Measurements from ENCODE around the gene ESYT2.
"Not testable (repeated sequence)": the region's sequence is repeated elsewhere in the genome, so short reads cannot be mapped to it uniquely, and the experiment has no call there.

Gene ESYT2, protein sequence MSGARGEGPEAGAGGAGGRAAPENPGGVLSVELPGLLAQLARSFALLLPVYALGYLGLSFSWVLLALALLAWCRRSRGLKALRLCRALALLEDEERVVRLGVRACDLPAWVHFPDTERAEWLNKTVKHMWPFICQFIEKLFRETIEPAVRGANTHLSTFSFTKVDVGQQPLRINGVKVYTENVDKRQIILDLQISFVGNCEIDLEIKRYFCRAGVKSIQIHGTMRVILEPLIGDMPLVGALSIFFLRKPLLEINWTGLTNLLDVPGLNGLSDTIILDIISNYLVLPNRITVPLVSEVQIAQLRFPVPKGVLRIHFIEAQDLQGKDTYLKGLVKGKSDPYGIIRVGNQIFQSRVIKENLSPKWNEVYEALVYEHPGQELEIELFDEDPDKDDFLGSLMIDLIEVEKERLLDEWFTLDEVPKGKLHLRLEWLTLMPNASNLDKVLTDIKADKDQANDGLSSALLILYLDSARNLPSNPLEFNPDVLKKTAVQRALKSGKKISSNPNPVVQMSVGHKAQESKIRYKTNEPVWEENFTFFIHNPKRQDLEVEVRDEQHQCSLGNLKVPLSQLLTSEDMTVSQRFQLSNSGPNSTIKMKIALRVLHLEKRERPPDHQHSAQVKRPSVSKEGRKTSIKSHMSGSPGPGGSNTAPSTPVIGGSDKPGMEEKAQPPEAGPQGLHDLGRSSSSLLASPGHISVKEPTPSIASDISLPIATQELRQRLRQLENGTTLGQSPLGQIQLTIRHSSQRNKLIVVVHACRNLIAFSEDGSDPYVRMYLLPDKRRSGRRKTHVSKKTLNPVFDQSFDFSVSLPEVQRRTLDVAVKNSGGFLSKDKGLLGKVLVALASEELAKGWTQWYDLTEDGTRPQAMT

DNA sequence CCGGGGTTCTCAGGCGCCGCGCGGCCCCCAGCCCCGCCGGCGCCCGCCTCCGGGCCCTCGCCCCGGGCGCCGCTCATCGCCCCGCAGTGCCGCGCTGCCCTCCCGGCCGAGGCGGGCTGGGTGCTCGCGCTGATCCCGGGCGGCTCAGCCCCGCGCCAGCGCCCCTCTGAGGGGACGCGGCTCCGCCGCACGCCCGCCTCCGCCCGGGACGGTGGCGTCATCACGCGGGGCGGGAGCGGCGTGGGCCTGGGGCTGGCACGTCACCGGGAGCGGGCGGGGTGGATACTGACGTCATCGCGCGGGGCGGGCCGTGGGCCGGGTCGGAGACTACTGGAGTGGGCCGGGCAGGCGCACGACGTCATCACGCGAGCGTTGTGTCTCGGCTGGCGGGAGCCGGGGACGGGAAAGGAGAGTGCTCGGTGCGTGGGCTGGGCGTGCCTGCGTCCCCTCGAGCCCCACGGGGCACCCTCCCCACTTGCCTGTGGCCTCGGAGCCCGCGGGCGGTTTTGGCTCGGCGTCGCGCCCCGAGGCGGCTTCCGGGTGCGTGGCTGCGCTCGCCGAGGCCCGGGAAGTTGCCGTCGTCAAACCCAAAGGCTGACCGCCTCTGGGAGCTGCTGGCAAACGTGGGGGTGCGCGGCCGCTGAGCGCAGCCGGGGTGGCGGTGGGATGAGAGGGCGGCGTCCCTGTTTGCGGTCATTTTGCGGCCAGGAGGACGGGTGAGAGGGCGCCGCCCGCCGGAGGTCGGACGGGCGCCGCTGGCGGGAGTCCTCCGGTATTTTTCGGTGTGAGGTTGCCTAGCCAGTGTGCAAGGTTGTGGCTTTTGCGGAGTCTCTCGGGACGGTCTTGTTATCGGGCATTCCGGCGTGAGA, at the start of gene ESYT2:
Gene ESYT2, minus strand, starts transcription at position 168 of the 869 bp plus-strand sequence. Its CDS starts 91 bp downstream, at position 77.
- DNase-seq = peak; percentile 88

DNA sequence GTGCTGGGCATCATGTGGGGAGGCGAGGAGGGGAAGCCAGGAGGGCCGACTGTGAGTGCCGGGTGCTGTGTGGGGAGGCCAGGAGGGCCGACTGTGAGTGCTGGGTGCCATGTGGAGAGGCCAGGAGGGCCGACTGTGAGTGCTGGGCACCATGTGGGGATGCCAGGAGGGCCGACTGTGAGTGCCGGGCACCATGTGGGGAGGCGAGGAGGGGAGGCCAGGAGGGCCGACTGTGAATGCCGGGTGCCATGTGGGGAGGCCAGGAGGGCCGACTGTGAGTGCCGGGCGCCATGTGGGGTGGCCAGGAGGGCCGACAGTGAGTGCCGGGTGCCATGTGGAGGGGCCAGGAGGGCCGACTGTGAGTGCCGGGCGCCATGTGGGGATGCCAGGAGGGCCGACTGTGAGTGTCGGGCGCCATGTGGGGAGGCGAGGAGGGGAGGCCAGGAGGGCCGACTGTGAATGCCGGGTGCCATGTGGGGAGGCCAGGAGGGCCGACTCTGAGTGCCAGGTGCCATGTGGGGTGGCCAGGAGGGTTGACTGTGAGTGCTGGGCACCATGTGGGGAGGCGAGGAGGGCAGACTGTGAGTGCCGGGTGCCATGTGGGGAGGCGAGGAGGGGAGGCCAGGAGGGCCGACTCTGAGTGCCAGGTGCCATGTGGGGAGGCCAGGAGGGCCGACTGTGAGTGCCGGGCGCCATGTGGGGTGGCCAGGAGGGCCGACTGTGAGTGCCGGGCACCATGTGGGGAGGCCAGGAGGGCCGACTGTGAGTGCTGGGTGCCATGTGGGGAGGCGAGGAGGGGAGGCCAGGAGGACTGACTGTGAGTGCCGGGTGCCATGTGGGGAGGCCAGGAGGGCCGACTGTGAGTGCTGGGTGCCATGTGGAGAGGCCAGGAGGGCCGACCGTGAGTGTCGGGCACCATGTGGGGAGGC, 49.1 kb upstream of the ESYT2 start:
- not testable (repeated sequence) for DNase-seq

DNA sequence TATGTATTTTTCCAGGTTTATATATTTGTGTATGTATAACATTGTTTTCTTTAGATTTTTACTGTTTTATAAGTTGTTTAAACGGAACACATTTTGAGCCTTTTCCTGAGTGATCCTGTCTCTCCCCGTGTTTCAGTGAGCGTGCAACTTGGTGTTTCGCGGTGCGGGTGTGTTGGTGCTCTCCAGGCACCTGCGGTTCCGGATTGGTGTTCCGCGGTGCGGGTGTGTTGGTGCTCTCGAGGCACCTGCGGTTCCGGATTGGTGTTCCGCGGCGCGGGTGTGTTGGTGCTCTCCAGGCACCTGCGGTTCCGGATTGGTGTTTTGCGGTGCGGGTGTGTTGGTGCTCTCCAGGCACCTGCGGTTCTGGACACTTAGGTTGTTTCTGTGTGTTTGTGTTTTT, 47.7 kb upstream of the ESYT2 start:
- no peak for DNase-seq

DNA sequence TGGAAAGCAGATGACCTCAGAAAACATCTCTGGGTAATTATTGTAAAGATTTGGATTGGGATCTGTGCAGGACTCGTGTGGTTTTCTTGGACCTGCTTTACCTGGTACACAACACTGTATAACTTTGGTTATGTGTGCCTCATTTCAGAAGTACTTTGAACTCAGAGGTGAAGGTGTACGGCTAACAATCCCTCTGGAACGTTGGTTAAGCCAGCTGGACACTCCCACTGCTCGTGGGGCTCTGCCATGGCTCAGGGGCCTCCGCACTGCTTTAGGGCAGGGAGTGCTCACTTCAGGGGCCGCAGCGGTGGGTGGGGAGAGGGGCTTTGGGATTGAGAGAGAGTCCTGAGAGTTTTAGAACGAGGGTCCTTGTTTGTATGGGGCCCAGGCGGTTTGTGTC, 40.6 kb upstream of the ESYT2 start:
- DNase-seq = no peak

DNA sequence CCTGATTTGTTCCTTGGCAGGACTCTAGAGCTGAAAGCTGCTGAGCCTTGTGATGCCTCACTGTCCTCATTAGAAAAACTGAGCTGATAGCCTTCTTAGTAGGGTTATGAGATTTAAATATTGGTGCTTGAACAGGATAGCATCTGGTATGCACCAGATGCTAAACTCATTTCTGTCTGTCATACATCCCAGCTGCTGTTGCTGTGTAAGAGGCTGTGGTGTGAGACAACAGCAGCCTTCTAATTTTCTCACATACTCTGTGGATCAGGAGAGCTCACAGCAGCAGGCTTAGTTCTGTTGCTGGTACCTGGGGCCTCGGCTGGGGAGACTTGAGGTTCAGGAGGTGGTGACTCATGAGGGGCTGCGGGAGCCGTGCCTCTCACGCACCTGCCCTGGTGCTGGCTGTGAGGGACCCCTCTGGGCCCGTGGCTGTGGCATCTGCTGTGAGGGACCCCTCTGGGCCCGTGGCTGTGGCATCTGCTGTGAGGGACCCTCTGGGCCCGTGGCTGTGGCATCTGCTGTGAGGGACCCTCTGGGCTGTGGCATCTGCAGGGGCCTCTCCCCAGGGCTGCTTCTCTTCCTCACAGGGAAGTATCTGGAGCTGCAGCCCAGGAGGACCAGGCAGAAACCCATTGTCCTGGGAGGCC, 39.6 kb upstream of the ESYT2 start:
- no peak for DNase-seq

DNA sequence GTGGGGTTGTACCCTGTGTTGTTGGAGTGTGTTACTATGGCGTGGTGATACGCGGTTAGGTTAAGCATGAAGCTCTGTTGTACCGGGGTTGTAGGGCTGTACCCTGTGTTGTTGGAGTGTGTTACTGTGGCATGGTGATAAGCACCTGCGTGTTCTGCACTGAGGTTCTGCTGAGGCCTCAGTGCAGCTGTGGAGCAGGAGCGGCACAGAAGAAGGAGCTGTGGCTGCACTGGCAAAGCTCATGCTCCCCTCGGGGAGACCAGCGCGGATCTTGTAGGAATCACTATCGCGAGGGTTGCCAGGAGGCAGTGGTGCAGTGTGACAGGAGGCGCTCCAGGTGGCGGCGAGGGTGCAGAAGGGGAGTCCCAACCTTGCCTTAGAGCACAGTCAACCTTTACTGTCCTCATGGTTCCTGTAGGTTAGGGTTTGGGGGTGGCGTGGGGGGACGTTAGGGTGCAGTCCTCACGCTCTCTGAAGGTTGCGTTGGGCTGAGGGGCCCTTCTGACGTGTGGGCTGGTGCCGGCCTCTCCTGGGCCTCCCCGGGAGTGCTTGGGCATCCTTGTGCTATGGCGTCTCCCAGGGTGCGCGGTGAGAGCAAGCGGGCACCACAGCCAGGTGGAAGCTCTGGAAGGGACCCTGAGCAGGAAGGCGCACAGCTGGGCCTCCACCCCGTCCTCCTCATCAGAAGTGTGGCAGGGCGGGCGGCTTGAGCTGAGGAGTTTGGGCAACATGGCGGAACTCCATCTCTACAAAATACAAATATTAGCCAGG, 38.1 kb upstream of the ESYT2 start:
- no peak for DNase-seq

DNA sequence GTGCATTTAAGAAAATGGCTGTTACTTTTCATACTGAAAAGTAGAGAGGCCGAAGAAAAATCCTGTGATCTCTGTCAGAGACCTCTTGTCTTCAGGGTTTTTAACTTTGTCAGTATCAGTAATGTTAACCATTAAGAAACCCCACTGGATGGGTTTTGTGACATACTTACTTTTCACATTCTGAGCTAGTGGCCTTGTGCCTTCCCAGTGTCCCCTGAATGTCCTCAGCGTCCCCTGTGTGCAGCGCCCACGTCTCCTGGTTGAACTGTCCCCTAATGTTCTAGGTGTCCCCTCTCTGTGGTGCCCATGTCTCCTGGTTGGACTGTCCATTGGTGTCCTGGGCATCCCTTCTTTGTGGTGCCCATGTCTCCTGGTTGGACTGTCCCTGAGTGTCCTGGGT, 36.7 kb upstream of the ESYT2 start:
- no peak for DNase-seq

DNA sequence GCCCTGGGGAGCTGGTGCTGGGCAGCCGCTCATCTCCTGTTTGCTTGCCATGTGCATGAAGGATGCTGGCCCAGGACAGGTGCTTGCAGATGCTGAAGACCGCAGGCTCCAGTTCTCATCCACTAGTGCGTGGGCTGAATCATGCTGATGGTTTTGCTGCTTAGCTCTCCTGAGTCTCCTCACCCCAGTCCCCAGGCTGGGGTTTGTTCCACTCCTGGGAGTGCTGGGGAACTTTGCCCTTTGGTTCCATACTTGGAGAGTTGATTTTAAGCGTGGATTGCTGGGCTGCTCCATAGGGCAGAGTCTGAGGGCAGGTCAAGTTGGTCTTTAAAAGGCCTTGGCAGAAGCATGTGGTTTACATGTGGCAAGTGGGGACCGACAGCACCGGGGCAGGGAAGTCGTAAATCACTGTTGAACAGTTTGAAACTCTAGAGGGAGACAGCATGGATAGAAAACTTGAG, 36.2 kb upstream of the ESYT2 start:
- no peak for DNase-seq

DNA sequence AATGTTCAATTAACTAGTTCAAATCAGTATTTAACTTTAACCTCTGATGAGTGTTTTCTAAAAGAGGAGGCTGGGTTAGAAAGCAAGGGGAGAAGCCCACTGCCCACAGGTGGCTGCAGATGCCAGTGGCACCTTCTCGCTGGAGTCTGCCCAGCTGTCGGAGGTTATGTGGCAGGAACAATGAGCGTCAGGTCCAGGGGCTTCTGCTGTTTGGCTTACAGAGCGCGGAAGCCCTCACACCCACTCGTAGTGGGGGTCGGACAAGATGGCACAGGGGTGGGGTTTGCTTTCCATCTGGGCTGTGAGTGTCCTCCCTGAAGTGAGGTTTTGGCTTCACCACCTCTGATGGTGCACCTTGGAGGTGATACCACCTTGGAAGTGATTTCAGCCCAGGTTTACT, 35.5 kb upstream of the ESYT2 start:
- no peak for DNase-seq

DNA sequence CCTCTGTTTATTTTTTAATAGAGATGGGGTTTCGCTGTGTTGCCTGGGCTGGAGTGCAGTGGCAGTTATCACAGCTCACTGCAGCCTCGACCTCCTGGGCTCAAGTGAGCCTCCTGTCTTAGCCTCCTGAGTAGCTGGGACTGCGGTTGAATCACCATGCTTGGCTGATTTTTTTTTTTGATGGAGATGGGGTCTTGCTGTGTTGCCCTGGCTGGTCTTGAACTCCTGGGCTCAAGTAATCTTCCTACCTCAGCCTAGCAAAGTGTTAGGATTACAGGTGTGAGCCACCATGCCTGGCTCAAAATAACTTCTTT, 35.2 kb upstream of the ESYT2 start:
- DNase-seq = no peak

DNA sequence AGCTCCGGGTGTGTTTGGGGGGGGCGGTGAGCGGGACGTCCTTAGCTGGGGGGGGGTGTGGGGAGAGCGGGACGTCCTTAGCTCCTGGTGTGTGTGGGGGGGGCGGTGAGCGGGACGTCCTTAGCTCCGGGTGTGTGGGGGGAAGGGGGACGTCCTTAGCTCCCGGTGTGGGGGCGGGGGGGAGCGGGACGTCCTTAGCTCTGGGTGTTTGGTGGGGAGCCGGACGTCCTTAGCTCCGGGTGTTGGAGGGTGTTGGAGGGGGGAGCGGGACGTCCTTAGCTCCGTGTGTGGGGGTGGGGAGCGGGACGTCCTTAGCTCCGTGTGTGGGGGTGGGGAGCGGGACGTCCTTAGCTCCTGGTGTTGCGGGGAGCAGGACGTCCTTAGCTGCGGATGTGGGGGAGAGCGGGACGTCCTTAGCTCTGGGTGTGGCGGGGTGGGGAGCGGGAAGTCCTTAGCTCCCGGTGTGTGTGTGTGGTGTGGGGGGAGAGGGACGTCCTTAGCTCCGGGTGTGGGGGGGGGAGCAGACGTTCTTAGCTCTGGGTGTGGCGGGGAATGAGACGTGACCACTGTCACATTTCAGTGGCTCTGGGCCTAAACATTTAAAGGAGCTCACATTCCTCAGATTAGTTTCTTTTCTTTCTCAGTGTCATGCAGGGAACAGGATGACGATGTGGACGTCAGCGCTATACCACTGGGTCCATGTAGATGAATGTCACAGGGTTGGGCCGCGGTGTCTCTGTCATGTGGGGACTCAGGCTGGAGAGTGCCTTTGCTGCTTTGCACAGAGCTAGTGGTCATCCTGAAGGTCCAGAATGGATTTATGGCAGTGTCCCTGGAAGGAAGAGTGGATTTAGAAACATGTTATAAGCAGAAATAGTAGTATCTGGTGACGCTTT, 34.5 kb upstream of the ESYT2 start:
- peak; percentile 60 for DNase-seq

DNA sequence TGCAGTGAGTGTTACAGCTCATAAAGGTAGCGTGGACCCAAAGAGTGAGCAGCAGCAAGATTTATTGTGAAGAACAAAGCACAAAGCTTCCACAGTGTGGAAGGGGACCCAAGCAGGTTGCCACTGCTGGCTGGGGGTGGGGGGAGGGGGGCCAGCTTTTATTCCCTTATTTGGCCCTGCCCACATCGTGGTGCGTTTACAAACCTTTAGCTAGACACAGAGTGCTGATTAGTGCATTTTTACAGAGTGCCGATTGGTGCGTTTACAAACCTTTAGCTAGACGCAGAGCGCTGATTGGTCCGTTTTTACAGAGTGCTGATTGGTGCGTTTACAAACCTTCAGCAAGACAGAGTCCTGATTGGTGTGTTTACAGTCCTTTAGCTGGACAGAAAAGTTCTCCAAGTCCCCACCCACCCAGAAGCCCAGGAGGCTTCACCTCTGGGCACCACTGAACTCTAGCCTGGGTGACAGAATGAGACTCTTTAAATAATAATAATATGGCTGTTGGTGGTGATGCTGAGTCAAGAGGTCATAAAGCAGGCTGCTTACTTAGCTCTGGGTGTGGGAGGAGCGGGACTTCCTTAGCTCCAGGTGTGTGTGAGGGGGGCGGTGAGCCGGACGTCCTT, 33.8 kb upstream of the ESYT2 start:
- peak; percentile 9 for DNase-seq

DNA sequence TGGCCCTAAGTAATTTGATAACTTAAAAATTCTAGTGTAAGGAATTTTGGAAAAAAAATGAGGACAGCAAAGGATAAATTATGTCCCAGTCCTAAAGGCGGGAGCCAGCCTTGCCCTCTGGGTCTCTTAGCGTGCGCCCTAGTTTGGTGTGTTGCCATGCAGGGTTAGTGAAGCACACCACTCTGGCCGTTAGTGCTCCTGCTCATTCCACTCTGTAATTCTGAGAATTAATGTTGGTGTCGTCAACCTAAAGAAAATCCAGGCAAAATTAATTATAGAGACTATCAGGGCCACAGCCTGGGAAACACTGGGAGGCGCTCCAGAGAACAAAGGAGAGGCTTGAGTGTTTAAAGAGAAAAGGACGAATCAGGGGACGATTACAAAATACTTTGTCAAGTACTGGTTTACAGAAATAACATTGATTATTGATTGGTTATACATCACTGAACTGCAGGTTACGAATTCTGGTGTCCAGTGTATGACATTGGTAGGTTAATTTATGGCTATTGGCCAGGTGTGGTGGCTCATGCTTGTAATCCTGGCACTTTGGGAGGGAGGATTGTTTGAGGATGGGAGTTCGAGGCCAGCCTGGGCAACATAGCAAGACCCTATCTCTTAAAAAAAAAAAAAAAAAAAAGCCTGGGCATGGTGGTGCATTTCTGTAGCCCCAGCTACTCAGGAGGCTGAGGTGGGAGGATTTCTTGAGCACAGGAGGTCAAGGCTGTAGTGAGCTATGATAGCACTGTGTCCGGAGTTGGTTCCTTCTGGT, 32.8 kb upstream of the ESYT2 start:
- DNase-seq = no peak

DNA sequence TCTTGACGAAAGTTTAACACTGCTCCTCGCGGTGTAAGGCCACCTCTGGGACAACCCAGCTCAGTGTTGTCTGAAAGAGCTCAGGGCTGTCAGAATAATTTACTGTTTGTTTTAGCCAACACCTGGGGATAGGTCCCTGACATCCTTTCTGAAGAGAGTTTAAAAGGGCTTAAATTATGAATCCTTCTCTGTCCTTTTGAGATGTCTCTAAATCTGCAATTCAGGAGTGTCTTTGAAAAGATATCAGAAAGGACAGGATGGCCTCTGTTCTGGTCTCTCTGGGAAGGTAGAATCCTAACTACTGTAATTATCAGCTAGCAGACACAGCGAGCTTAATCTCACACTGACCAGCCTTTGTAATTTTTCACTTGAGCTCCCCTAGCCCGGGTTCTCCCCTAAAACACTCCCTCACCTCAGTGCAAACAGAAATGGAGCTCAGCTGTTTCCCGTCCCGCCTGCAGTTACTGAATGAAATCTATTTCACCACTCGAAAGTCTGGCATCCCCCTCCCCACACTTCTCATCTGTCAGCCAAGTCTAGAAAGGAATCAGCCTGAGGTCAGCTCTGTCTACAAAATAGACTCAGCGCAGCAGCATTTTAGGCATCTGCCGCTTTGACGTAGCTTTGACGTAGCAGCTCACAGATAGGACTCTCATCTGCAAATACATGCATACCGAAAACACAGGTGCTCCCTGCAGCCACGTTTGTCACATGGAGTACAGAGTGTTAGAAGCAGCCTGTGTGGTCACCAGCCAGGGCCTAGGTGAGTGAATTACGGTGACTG, 31.9 kb upstream of the ESYT2 start:
- no peak for DNase-seq

DNA sequence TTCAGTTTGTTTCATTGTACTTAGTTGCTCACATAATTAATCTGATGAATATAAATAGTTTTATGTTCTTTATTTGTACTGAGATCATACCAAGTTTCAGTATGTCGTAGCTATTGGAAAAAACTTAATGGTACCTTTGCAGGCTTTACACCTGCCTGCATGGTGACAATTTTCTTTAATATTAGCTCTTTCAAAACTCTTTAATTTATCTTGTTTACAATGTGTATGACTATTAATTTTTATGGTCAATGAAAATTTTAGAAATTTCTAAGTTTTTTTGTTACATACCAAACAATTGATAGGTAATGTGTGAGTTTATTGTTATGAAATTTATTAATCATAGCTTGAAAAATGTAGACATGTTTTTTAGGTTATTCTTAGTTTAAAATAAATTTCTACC, 31.1 kb upstream of the ESYT2 start:
- no peak for DNase-seq

DNA sequence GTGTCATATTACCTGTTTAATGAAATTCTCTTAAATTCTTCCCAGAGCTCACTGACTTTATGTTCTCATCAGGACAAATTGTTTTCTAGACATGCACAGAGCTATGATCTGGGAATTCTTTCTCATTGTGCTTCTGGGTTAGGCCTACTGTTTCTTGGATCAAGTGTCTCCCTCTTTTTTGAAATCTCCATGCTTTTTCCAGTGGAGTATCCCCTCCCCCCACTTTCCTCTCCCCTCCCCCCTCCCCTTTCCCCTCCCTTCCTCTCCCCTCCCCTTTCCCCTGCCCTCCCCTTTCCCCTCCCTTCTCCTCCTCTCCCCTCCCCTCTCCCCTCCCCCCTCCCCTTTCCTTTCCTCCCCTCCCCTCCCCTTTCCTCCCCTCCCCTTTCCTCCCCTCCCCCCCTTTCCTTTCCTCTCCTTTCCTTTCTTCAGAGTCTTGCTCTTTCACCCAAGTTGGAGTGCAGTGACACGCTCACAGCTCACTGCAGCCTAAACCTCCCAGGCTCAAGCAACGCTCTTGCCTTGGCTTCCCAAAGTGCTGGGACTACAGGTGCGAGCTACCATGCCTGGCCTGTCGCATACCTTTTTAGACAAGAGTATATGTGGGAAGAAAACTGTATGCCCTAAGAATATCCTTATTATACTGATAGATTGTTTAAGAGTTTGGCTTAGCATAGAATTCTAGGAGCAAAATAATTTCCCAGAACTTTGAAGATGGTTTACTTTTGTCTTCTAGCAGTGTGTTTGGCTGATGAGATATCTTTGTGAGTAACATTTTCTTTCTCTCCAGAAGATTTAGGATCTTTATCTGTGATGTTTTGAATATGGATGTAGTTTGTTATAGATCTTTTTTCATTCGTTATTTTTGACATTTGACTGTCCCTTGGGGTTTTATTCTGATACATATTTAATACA, 29.5 kb upstream of the ESYT2 start:
- DNase-seq = no peak
